ELR (cell line): ENCODE measurements around the gene CUX1.

Experiments used
- DNase-seq: peaks from one replicate; pipeline ENCODE4 v3.0.0-alpha.2; 2015; ENCODE audit warnings: low read depth

Gene CUX1

GRCh38 chr7:101937717-101938514 lies 120.5 kb downstream of the CUX1 start:
- no peak for DNase-seq

DNA sequence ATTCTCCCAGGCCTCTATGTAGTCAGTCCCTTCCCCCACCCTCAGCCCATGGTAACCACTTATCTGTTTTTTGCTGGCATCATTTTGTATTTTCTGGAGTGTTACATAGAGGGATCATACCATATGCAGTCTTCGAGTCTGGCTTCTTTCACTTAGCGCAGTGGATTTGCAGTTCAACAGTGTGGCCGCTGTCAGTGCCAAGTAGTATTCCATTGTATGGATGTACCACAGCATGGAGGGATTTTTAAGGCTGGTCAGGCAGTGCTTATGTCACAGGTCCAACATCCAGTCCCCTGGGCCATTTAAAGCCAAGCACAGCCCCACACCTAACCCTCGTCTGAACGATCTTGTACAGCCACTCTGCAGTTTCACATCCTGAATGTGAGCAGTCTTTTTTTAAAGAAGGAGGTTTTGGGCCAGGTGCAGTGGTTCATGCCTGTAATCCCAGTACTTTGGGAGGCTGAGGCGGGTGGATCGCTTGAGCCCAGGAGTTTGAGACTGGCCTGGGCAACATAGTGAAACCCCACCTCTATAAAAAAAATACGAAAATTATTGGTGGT lies 121.8 kb downstream of the CUX1 start:
- DNase-seq, result no peak

DNA sequence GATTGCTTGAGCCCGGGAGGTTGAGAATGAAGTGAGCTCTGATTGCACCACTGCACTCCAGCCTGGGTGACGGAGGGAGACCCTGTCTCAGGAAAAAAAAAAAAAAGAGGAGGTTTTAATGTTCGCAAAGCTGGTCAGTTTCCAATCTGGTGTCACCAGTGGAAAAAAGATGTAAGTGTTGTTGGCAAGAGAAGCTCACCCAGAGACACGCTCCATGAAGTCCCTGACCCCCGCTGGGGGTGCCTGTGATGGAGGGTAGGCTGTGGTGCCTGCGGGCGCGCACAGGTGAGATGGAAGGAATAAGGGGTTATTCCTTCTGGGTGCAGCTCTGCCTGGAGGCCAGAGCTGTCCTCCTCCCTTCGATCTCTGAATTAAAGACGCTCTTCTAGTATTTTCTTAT lies 122.7 kb downstream of the CUX1 start:
- no peak for DNase-seq

DNA sequence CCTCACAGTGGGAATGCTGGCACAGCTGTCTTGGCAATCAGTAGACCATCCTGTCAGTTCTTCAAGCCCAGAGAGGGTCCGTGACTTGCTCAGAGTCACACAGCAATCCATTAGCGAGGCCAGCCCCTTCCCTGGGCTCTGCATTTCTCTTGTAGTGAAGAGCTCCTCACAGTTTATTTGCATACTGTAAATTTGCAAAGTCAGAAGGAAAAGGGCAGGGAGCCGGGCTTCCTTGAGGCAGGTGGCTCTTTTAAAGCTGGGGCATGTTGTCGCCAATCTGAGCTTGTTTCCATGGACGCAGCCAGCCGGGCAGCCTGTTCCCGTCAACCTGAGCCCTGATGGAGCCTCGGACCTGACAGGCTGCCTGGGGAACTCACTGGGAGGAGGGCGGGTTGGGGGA lies 123.4 kb downstream of the CUX1 start:
- no peak for DNase-seq

GRCh38 chr7:101941481-101942383 lies 124.3 kb downstream of the CUX1 start:
- peak; percentile 79 for DNase-seq

DNA sequence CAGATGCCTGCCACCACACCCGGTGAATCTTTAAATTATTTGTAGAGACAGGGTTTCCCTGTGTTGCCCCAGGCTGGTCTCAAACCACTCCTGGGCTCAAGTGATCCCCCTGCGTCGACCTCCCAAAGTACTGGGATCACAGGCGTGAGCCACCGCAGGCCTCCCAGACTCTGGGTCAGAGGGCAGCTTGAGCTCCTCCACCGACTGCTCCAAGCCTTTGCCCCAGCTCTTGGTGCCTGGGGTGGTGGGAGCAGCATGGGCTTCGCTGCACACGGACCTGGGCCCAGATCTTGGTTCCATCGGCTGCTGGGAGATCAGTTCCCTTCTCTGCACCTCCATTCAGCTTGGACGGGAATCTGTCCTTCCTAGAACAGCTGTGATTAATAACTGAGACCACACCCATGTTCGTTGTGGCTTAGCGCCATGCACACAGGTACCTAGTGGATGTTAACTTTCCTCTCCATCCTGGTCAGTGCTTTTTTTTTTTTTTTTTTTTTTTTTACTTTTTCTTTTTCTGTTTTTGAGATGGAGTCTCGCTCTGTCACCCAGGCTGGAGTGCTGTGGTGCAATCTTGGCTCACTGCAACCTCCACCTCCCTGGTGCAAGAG lies 125.3 kb downstream of the CUX1 start:
- no peak for DNase-seq

DNA sequence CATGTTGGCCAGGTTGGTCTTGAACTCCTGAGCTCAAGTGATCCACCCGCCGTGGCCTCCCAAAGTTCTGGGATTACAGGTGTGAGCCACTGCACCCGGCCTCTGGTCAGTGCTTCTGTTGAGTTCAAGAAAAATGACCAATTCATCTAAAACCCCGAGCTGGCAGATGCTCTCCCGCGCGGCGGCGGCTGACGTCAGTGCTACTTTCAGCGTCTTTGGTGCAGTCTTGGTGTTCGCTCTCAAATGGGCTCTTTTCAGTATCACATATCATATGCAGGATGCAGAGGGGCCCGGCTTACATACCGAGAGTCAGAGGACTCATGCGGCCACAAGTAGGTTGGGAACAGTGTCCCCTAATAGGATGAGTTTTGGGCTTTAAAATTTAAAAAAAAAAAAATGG lies 125.9 kb downstream of the CUX1 start:
- DNase-seq, result no peak

- DNase-seq, result no peak
Observed at GRCh38 chr7:101943889-101944600, 126.6 kb downstream of the CUX1 start.

- DNase-seq, result no peak
Observed at GRCh38 chr7:101944611-101945010, 127.2 kb downstream of the CUX1 start.

GRCh38 chr7:101945034-101945758 lies 127.8 kb downstream of the CUX1 start:
- DNase-seq, result no peak

DNA sequence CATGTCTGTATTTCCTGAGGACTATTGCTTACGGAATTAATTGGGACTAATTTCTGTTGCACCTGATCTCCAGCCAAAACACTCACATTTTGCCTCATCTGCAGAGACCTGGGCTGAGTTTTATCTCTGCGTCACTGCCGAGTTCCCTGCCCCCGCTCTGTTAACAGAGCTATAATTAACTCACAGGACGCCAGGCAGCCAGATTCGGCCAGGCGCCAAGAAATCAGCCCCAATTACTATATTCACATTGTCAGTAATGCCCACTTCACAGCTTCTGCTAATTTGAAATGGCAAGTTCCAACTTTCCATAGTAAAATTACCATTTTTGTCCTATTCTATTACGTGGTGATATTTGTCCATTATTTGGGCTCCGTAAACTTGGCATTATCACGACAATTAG lies 130.5 kb downstream of the CUX1 start:
- DNase-seq, result no peak

DNA sequence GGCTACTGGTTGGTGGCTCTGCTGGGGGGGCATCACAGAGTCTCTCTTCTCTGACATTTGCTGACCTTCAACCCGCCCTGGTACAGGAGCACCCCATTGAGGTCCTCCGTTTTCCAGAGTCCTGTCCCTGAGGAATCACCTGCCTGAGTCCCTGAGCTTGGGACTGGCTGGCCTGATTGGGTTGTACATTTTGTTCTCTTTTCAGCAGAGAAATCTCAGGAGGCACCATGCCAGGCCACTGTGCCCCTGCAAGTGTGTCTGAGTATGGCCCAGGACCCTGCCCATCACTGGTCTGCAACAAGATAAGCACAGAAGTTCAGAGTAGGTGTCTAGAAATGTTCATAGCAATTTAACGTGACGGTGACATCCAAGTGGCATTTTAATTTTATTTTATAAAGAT lies 131.2 kb downstream of the CUX1 start:
- DNase-seq, result no peak

- DNase-seq, result peak; percentile 72
Observed at GRCh38 chr7:101950450-101951119, 133.2 kb downstream of the CUX1 start.

GRCh38 chr7:101951757-101952156 lies 134.3 kb downstream of the CUX1 start:
- DNase-seq, result no peak

- DNase-seq, result peak; percentile 91
Observed at GRCh38 chr7:101952355-101953247, 135.2 kb downstream of the CUX1 start.

DNA sequence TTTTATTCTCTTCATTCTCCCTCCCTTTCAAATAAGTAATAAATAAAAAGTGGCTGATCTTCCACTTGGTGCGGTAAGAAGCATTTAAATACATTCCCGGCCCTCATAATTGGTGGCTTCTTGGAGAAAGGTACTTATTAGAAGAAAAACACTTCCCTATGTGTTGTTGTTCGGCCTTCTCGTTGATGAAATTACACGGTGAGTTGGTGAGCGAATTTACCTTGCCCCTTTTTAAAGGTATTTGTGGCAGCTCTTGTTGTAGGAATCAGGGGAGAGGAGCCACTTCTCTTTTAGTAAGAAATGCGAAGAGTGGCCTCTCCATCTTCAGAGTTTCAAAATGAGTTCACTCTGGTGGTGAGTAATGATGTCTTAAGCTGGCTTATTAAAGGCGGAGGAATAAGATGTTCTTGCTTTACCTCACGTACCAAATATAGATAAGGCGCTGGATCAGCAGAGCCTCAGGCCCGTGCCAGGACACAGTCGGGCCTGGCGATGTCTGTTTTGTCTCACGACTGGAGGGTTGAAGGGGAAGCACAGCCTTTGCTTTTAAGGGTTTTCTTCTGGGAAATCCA lies 135.9 kb downstream of the CUX1 start:
- peak; percentile 84 for DNase-seq

DNA sequence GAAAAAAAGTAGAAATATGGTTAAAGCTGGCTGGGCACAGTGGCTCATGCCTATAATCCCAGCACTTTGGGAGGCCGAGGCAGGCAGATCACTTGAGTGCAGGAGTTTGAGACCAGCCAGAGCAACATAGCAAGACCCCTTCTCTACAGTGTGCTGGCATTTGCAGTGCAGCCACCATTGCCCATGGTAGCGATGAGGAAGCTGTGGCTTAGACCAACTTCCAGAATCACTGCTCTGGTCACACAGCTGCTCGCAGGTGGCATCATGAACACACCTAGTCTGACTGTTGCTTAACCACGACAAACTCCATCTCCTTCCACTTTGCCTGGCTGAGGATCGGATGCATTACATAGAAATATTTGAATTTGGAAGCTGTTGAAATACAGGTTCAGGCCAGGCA lies 137.1 kb downstream of the CUX1 start:
- no peak for DNase-seq

- DNase-seq, result no peak
Observed at GRCh38 chr7:101956130-101956529, 138.7 kb downstream of the CUX1 start.
